C4-2B (cell line): ENCODE measurements around the gene LRBA.

Experiments
- CTCF ChIP-seq: fragments of 450-650 bp; conservative IDR thresholded peaks from 2 replicates; pipeline ENCODE4 v1.5.1; 2017; ENCODE audit warnings: mild to moderate bottlenecking
- ZFX ChIP-seq: fragments of 450-650 bp; IDR thresholded peaks from 2 replicates; pipeline ENCODE4 v1.6.1; 2017

- TF ChIP-seq CTCF = no peak
- no peak for TF ChIP-seq ZFX
Observed at GRCh38 chr4:150357829-150358228, 657.3 kb downstream of the LRBA start.
